ENCODE measurements around the gene NSL1.

GRCh38 chr1:212769459-212770167 lies 22.0 kb downstream of the NSL1 start:
- TF ChIP-seq, protein P1, sequence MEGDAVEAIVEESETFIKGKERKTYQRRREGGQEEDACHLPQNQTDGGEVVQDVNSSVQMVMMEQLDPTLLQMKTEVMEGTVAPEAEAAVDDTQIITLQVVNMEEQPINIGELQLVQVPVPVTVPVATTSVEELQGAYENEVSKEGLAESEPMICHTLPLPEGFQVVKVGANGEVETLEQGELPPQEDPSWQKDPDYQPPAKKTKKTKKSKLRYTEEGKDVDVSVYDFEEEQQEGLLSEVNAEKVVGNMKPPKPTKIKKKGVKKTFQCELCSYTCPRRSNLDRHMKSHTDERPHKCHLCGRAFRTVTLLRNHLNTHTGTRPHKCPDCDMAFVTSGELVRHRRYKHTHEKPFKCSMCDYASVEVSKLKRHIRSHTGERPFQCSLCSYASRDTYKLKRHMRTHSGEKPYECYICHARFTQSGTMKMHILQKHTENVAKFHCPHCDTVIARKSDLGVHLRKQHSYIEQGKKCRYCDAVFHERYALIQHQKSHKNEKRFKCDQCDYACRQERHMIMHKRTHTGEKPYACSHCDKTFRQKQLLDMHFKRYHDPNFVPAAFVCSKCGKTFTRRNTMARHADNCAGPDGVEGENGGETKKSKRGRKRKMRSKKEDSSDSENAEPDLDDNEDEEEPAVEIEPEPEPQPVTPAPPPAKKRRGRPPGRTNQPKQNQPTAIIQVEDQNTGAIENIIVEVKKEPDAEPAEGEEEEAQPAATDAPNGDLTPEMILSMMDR (optimal IDR thresholded peaks at IDR 0.05 in 1 of 3, IDR thresholded peaks at IDR 0.05 in 1 of 3, conservative IDR thresholded peaks at IDR 0.05 in 1 of 3; ENCODE audit: extremely low read depth in 1 of 3, insufficient read depth in 2 of 3, low read length in 3 of 3), result no peak
- TF ChIP-seq EZH2 (IDR thresholded peaks at IDR 0.05; ENCODE audit: low read length), result no peak

Data from keratinocyte (primary cell).